ENCODE data around the gene NHP2.
A peak's percentile ranks its signal among the peaks of the same experiment; 100 is the strongest.

NHP2 gene

GRCh38 chr5:178125253-178125906, 28.3 kb downstream of the NHP2 start:
- DNase-seq (ENCODE audit: insufficient read length, low spot score) (no peak), FAIRE-seq (no peak)
- no peak for TF ChIP-seq SPI1 (IDR thresholded peaks at IDR 0.05; ENCODE audit: low read depth, low read length)
- 0 out of 2 replicates have a peak, but pooled peaks have one; percentile 54 for TF ChIP-seq POLR2AphosphoS5 (IDR thresholded peaks at IDR 0.05; ENCODE audit: low read depth, low read length)

- DNase-seq (ENCODE audit: insufficient read length, low spot score): no peak
- no peak for FAIRE-seq
- TF ChIP-seq POLR2A (IDR thresholded peaks at IDR 0.05; ENCODE audit: low read depth, low read length): no peak
These were observed 29.4 kb downstream of the NHP2 start for GRCh38 chr5:178123966-178124925.

GRCh38 chr5:178123094-178123965, 30.4 kb downstream of the NHP2 start:
- no peak for FAIRE-seq
- no peak for DNase-seq (ENCODE audit: insufficient read length, low spot score)
- TF ChIP-seq POLR2A (IDR thresholded peaks at IDR 0.05; ENCODE audit: low read depth, low read length): no peak
- TF ChIP-seq TAF1 (IDR thresholded peaks at IDR 0.05; ENCODE audit: low read depth, low read length): no peak
- TF ChIP-seq POU2F2 (IDR thresholded peaks at IDR 0.05; ENCODE audit: low read depth, low read length): no peak
- no peak for TF ChIP-seq SPI1 (IDR thresholded peaks at IDR 0.05; ENCODE audit: low read depth, low read length)
- TF ChIP-seq PAX5 (IDR thresholded peaks at IDR 0.05; ENCODE audit: insufficient read depth, low read length, severe bottlenecking): no peak
- no peak for TF ChIP-seq POLR2AphosphoS5 (IDR thresholded peaks at IDR 0.05; ENCODE audit: low read depth, low read length)

- DNase-seq (ENCODE audit: insufficient read length, low spot score) (no peak), FAIRE-seq (no peak)
- TF ChIP-seq POLR2AphosphoS5 (IDR thresholded peaks at IDR 0.05; ENCODE audit: low read depth, low read length) (no peak), SPI1 (IDR thresholded peaks at IDR 0.05; ENCODE audit: low read depth, low read length) (no peak), POU2F2 (IDR thresholded peaks at IDR 0.05; ENCODE audit: low read depth, low read length) (no peak), PAX5 (IDR thresholded peaks at IDR 0.05; ENCODE audit: insufficient read depth, low read length, severe bottlenecking) (no peak), TAF1 (IDR thresholded peaks at IDR 0.05; ENCODE audit: low read depth, low read length) (no peak), POLR2A (IDR thresholded peaks at IDR 0.05; ENCODE audit: low read depth, low read length) (no peak)
These were observed 31.3 kb downstream of the NHP2 start for GRCh38 chr5:178122346-178122745.

- FAIRE-seq (peak; percentile 51), DNase-seq (ENCODE audit: insufficient read length, low spot score) (no peak)
- TF ChIP-seq POU2F2 (IDR thresholded peaks at IDR 0.05; ENCODE audit: low read depth, low read length) (no peak), POLR2A (IDR thresholded peaks at IDR 0.05; ENCODE audit: low read depth, low read length) (no peak), TAF1 (IDR thresholded peaks at IDR 0.05; ENCODE audit: low read depth, low read length) (no peak)
These were observed 32.1 kb downstream of the NHP2 start for GRCh38 chr5:178121391-178122276.

- DNase-seq (ENCODE audit: insufficient read length, low spot score) (peak; percentile 92), FAIRE-seq (peak; percentile 98)
- peak; percentile 67 for TF ChIP-seq PAX5 (IDR thresholded peaks at IDR 0.05; ENCODE audit: insufficient read depth, low read length, severe bottlenecking)
- no peak for TF ChIP-seq SPI1 (IDR thresholded peaks at IDR 0.05; ENCODE audit: low read depth, low read length)
These were observed 32.9 kb downstream of the NHP2 start for GRCh38 chr5:178120607-178121357.

- TF ChIP-seq POU2F2 (IDR thresholded peaks at IDR 0.05; ENCODE audit: low read depth, low read length): no peak
- TF ChIP-seq POLR2A (IDR thresholded peaks at IDR 0.05; ENCODE audit: low read depth, low read length): no peak
- no peak for TF ChIP-seq SPI1 (IDR thresholded peaks at IDR 0.05; ENCODE audit: low read depth, low read length)
- no peak for TF ChIP-seq TAF1 (IDR thresholded peaks at IDR 0.05; ENCODE audit: low read depth, low read length)
- no peak for TF ChIP-seq PAX5 (IDR thresholded peaks at IDR 0.05; ENCODE audit: insufficient read depth, low read length, severe bottlenecking)
- no peak for TF ChIP-seq POLR2AphosphoS5 (IDR thresholded peaks at IDR 0.05; ENCODE audit: low read depth, low read length)
- DNase-seq (ENCODE audit: insufficient read length, low spot score): no peak
- FAIRE-seq: no peak
These were observed 33.6 kb downstream of the NHP2 start for GRCh38 chr5:178119915-178120606.
